ENCODE measurements around the gene DYNC2LI1.
"Not testable (repeated sequence)": the region's sequence is repeated elsewhere in the genome, so short reads cannot be mapped to it uniquely, and the experiment has no call there.

Gene DYNC2LI1

DNA sequence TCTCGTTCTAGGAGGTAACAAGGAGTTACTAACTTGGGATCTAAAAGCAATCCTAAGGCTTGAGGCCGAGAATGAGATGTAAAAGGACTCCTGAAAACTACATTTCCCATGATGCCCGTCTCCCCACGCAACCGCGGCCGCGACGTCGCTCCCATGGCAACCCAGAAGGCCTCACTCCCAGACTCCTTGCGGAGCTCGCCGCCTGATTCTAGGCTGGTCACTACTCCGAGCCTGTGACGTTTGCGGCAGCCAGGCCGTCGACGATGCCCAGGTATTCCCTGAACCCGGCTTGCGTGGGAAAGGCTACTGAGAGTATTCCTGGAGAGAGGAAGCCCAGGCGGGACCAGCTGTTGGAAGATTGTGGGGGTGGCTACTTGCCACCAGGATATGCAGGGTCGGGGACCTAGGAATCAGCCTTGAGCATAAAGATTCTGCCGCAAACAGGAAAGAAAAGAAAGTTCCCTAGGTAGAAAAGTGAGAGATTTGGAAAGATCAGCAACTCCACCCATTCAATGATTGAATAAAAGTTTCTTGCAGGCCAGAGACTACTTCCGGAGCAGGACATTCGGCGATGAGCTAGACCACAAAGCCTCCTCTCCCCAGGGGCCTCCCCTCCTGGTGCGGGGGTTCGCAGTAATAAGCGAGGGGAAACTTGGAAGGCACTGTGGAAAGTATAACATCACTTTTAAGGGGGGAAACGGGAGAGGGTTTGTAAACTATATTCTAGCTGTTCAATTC is at the start of gene DYNC2LI1:
Gene DYNC2LI1 (plus strand): TSS at position 164 of the 738 bp plus-strand sequence. CDS start 100 bp downstream, at position 264.
- in situ Hi-C loops (cut with MboI; ENCODE audit: low sequenced_read_pairs) = no loop called here

DNA sequence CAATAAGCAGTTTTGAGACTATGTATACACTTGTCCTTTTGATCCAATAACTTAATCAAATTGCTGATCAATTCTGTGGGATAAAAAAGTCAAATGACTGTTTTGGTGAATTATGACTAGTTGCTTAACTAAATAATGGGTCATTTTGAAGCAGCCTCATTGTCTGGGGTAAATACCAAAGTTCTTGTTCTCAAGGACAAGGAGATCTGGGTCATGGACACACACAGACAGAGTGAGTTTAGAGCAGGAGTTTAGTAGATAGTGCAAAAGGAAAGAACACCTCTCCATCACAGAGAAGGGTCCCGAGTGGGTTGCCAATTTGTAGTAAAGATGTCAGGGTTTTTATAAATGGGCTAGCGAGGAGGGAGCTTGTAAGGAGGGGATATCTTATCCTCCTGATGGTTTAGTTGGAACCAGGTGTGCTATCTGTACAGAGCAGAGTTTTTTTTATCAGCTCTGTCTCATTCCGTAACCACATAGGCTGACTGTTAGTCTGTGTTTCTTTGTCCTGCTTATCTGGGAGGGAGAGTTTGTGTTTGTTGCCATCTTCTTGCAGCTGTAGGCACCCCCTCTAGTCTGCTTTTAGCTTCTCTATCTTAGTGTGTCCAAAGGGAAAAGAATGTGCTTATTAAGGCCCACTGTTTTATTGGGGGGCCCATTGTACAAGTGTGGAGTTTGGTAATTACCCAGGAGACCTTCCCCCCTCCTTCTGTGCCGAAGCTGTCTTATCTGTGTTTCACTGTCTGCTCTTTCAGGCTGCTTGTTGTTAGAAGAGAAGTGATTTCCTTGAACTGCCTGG is 48.9 kb upstream of the DYNC2LI1 start:
- in situ Hi-C loops (cut with MboI; ENCODE audit: low sequenced_read_pairs) = no loop called here

DNA sequence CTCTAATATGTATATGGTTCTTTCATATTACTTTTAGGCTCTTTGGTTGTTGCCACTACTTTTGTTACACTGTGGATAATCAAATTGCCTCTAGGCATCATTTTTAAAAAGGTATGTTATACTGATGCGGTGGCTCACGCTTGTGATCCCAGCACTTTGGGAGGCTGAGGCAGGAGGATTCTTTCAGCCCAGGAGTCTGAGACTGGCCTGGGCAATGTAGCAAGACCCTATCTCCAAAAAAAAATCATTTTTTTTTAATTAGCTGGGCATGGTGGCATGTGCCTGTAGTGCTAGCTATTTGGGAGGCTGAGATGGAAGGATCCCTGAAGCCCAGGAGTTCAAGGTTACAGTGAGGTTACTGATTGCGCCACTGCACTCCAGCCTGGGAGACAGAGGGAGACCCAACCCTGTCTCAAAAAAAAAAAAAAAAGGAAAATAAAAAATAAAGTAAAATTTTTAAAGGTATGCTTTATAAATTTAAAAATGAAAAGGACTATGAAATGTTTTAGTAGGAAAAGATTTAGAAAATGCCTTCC is 48.1 kb upstream of the DYNC2LI1 start:
- in situ Hi-C loops (cut with MboI; ENCODE audit: low sequenced_read_pairs) = no loop called here

DNA sequence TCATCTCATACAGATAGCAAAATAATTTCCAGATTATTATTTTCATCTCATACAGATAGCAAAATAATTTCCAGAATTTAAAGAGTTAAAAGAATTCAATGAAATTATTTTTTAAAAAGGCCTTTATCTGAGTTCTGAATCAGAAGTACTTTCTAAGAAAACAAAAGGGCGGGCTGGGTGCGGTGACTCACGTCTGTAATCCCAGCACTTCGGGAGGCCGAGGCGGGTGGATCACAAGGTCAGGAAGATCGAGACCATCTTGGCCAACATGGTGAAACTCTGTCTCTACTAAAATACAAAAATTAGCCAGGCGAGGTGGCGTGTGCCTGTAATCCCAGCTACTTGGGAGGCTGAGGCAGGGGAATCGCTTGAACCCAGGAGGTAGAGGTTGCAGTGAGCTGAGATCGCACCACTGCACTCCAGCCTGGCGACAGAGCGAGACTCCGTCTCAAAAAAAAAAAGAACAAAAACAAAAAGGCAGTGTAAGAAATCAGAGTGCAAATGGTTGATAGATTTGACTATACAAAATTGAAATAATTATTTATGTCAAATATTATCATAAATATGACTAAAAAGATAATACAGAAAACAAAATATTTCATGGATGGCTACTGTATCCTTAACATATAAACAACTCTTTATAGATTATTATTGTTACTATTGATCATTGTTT is 46.7 kb upstream of the DYNC2LI1 start:
- in situ Hi-C loops (cut with MboI; ENCODE audit: low sequenced_read_pairs) = not testable (repeated sequence)

DNA sequence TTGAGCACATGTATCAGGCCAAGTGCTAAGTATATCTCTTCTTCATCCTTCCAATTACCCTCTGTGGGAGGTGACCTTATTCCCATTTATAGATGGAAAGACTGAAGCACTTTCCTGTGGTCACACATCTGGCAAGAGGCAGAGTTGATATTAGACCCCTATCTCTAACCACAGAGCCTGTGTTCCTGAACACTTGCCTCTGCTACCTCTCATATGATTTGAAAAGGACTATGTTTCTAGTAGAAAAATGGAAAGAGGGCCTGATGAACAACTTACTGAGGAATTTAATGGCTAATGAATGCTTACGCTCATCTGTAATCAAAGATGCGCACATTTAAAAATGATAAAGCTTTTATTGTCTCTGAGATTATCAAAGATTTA is 46.2 kb upstream of the DYNC2LI1 start:
- in situ Hi-C loops (cut with MboI; ENCODE audit: low sequenced_read_pairs) = no loop called here

DNA sequence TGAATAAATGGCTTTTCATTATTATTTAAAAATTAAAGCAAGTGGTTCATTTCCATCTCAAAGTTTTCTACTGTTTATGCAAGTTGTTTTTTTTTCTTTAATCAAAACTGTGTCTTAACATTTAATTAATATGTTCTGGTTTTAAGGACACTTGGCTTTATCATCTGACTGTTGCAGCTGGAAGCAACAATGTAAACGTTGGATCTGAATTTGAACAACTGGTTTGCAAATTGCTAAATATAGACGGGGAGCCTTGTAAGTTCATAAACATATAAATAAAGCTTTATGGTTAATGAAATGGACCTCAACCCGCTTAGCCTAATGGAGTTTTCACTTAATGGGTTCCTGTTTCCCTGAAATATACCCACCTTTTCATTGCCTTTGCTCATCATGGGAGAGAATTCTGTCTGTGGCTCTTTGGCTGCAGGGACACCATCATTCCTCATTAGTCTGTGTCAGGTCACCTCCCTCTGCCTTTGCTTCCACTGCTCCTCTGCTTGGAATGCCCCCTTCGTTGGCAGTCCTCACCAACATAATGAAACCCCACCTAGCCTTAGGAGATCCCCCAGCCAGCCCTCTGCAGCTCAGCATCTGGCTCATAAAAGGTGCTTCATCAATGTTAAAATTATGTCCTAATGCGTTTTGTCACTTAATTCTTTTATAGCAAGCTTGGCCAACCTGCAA is 44.2 kb upstream of the DYNC2LI1 start:
- in situ Hi-C loops (cut with MboI; ENCODE audit: low sequenced_read_pairs) = no loop called here

DNA sequence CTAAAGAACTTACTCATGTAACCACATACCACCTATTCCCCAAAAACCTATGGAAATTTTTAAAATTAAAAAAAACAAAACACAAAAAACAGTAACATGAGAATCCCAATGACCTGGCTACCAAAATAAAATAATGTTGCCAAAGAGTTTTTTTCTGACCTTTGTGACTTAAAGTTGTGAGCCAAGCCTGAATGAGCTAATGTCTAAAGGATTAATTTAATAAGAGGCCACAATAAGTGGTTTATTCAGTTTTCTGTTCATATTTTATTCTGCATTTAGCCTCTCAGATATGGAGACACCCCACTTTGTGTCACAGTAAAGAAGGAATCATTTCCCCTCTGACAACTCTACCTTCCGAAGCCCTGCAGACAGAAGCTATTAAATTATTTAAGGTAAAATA is 42.6 kb upstream of the DYNC2LI1 start:
- in situ Hi-C loops (cut with MboI; ENCODE audit: low sequenced_read_pairs) = no loop called here

DNA sequence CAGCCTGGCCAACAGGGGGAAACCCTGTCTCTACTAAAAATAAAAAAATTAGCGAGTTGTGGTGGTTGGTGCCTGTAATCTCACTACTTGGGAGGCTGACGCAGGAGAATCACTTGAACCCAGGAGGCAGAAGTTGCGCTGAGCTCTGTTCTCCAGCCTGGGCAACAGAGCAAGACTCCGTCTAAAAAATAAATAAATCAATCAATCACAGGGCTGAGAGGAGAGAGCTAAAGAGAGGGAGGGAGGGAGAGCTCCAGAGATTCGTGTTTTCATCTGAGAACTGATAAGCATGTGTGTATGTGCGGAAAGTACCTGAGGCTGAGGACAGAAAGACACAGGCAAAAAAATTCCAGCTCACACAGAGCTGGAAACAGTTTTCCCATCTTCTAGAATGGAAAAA is 37.2 kb upstream of the DYNC2LI1 start:
- in situ Hi-C loops (cut with MboI; ENCODE audit: low sequenced_read_pairs) = no loop called here

DNA sequence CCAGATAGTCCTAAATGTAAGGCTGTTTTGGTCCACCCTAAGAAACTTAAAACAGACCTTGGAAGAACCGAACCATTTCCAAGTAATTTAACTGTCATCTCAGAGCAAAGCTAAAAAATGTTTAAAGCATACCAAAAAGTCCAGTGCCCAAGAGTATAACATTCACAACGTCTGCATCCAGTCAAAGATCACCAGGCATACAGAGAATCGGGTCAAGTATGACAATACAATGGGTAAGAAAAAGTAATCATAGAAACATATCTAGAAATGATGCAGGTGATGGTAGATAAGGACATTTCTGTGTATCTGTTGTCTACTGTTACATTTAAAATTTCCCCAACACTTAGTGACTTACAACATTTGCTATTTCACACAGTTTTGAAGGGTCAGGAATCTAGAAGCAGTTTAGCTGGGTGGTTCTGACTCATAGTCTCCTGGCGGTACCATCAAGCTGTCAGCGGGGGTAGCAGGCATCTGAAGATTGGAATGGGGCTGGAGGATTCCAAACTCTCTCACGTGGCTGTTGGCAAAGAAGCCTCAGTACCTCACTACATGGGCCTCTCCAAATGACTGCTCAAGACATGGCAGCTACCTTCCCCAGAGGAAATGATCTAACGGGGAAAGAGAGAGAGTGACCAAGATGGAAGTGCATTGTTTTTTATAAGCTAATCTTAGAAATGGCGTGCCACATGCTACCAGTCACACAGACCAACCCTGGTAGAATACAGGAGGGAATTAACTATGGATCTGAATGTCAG is 36.6 kb upstream of the DYNC2LI1 start:
- in situ Hi-C loops (cut with MboI; ENCODE audit: low sequenced_read_pairs) = no loop called here

DNA sequence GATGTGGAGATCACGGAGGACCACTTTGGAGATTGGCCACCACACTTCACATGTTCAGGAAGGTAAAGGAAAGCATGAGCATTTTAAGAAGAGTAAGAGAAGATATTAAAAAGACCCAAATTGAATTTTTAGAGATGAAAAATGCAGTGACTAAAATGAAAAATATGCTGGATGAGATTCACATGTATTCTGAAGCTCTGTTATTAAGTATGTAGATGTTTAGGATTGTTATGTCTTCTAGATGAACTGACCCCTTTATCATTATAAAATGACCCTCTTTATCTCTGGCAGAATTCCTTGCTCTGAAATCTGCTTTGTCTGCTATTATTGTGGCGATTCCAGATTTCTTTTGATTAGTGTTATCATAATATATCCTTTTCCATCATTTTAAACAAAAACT is 36.0 kb upstream of the DYNC2LI1 start:
- in situ Hi-C loops (cut with MboI; ENCODE audit: low sequenced_read_pairs) = no loop called here

DNA sequence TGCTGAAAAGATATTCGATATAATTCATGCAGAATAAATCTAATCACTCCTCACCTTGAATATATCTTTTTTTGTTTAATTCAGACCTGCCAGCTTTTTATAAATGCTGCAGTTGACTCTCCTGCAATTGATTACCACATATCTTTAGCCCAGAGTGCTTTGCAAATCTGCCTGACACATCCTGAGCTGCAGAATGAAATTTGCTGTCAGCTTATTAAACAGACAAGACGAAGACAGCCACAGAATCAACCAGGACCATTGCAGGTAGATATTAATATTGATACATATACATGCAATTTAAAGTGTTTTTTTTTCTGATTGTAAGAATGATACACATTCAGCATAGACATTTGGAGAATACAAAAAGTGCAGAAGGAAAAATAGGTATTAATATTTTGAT is 35.6 kb upstream of the DYNC2LI1 start:
- in situ Hi-C loops (cut with MboI; ENCODE audit: low sequenced_read_pairs) = no loop called here

DNA sequence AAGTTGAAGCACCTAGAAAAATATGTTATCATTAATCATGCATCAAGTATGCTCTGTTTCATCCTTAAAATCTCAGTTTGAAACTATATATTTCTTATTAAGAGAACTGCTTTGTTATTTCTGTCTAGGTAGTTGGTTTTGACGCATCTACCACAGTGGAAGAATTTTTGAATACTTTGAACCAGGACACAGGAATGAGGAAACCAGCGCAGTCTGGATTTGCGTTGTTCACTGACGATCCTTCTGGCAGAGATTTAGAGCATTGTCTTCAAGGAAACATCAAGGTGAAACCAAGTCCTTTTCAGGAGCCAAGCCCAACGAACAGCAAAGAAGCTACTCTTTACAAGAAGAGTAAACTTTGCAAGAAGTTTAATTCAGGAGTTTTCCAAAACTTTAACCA is 30.1 kb upstream of the DYNC2LI1 start:
- in situ Hi-C loops (cut with MboI; ENCODE audit: low sequenced_read_pairs) = no loop called here

DNA sequence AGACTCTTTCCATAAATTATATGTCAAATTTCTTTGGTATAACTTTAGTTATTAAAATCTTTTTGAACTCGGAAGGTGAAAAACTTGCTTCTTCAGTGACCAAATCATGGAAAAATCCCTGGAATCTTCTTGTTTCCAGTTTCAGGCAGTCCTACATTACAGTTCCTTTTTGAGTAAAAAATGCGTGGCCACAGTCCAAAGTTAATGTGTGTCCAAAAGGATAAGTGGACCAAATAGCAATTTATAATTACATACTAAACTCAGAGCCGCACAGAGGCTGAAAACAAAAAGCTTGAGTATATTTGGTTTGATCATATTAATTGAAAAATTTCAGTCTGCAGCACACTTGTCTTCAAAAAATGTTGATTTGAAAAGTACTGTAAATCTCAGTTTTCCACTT is 28.4 kb upstream of the DYNC2LI1 start:
- in situ Hi-C loops (cut with MboI; ENCODE audit: low sequenced_read_pairs) = no loop called here

DNA sequence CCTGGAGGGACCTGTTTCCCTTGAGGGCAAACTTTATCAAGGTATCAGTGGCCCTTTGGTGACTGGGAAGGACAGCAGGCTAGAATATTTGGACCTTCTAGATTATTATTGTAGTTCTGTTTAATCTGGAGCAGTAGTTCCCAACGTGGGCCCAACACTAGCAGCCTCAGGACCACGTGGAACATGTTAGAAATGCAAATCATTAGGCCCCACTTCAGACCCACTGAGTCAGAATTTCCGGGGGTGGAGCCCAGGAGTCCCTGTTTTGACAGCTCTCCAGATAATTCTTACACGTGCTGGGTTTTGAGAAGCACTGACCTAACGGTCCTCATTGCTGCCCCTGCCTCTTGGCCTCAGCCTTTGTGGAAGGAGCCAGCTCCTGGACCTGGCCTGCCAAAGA is 25.5 kb upstream of the DYNC2LI1 start:
- in situ Hi-C loops (cut with MboI; ENCODE audit: low sequenced_read_pairs) = no loop called here

DNA sequence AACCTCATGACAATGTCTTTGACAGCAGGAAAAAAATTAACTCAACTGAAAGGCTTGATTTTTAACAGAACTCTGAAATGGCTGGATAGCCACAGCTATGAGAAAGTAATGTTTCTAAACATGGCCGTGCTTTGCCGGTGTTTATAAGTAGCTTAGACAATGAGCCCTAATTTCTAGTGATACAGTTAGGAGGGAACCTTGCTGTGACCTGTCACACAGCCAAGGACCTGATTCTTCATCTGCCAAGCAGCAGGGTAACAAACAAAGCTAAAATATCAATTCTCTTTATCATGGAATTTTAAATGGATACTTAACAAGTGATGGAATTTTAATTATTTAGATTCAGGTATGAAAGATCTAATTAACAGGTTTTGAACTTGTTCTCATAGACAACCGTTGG is 24.3 kb upstream of the DYNC2LI1 start:
- in situ Hi-C loops (cut with MboI; ENCODE audit: low sequenced_read_pairs) = no loop called here

DNA sequence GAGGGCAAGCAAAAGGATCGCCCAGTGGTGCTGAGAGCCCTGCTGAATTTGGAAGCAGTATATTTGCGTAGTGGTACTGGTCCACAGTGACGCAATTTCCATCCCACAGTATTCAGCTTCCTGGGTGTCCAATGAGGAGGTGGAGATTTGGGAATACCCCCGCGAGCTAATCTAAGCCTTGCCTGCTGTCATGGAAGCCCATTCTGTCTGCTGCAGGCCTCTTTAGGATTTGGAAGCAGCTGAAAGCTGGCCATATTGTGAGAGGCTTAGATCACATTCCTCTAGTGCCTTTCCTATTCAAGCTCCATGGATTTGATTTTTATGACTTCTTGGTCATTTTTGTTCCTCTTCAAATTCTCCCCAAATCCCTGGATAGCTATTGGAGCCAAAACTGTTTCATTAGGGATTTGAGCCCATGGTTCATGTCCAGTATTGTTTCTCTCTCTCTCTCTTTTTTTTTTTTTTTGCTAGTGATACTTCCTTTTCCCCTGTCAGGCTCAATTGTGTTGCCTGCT is 22.3 kb upstream of the DYNC2LI1 start:
- in situ Hi-C loops (cut with MboI; ENCODE audit: low sequenced_read_pairs) = no loop called here

DNA sequence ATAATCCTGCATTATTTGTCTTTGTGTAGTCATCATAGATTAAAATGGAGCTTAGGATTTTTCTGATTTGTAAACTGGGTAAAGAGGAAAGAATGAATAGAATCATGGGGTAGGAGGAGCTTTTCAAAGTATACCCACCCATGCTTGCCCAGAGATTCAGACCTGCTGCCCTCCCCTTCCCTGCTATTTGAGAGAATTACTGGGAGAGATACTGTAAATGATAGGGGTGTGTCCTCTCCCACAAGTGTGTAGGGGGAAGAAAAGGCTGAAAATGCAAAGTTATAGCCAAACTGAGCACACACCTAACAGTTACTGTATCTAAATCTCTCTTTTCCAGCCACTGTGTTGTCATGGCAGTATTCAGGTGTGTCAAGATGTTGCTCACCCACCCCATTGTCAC is 21.5 kb upstream of the DYNC2LI1 start:
- in situ Hi-C loops (cut with MboI; ENCODE audit: low sequenced_read_pairs) = no loop called here

DNA sequence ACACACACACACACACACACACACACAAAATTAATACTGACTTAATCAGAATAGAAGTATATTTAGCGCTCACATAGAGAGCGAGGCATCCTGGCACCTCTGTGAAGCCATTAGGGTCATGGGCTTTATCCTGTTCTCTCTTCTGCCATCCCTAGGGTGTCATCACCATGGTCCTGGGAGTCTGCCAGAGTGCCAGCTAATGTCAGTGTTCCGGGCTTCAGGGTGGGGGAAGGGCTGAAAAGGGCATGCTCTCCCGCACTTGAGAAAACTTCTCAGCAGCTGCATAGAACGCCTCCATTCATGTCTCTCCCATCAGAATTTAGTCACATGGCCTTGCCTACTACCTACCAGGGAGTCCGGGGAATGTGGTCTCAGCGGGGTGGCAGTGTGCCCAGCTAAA is 19.7 kb upstream of the DYNC2LI1 start:
- in situ Hi-C loops (cut with MboI; ENCODE audit: low sequenced_read_pairs) = no loop called here

DNA sequence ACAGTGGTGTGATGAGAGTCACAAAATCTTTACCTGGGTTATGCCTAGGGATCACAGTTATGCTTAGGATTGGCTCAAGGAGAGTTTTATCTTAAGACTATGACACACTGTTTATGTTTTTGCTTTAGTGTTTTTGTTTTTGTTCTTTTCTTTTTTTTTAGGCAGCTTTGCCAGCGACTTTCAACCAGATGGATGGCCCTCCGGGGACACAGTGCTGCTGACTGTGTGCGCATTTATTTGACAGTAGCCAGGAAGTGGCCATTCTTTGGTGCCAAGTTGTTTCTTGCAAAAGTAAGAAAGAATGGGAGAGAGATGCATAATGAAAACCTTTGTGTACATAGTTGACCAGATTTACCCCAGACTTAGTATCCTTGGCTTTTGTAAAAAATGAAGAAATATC is 15.1 kb upstream of the DYNC2LI1 start:
- in situ Hi-C loops (cut with MboI; ENCODE audit: low sequenced_read_pairs) = no loop called here

DNA sequence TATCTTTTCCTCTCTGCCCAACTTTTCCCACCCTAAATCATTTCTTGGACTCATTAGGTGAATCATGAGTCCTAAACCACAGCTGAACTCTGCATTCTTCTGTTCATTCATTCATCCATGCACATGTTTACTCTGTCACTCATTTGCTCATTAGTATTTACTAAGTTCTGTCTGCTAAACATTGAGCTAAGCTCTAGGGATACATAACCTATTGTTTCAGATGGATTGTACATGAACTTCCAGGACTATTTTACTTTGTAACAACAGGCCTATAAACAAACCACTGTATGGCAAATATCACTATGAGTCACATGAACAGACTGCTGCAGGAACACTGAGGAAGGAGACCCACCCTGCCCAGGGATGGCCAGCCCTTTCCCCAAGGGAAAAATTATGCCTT is 14.6 kb upstream of the DYNC2LI1 start:
- in situ Hi-C loops (cut with MboI; ENCODE audit: low sequenced_read_pairs) = no loop called here
